Mesendoderm (in vitro differentiated cells): ENCODE data around the gene PKD1.

Source experiments
- DNase-seq: peaks from one replicate; pipeline ENCODE4 v3.0.0; 2013
- H2AK5ac ChIP-seq: 2 replicates; pipeline ENCODE4 v1.6.1; 2013; ENCODE audit warnings: low read length, inconsistent platforms
- H2BK120ac ChIP-seq: 2 replicates; pipeline ENCODE4 v1.6.1; 2013; ENCODE audit warnings: low read depth, mild to moderate bottlenecking, low read length, moderate library complexity, mixed read lengths
- H2BK15ac ChIP-seq: replicated peaks from 2 replicates; pipeline ENCODE4 v1.6.1; 2013; ENCODE audit warnings: low read depth, mild to moderate bottlenecking, moderate library complexity
- H2BK5ac ChIP-seq: 2 replicates; pipeline ENCODE4 v1.6.1; 2013; ENCODE audit warnings: low read length, inconsistent platforms
- H3K18ac ChIP-seq: 2 replicates; pipeline ENCODE4 v1.6.1; 2013; ENCODE audit warnings: mild to moderate bottlenecking, low read length, mixed read lengths
- H3K23ac ChIP-seq: one replicate; pipeline ENCODE4 v1.6.1; 2013; ENCODE audit warnings: low read length
- H3K27ac ChIP-seq: 2 replicates; pipeline ENCODE4 v1.5.1; 2013; ENCODE audit warnings: low read depth, mild to moderate bottlenecking, inconsistent platforms, low read length, moderate library complexity
- H3K27me3 ChIP-seq: 2 replicates; pipeline ENCODE4 v1.6.1; 2013; ENCODE audit warnings: low read length, control low read depth, mild to moderate bottlenecking, inconsistent platforms; ENCODE audit not compliant: insufficient read depth, poor library complexity
- H3K36me3 ChIP-seq: 2 replicates; pipeline ENCODE4 v1.6.1; 2013; ENCODE audit warnings: low read length, inconsistent platforms; ENCODE audit not compliant: control insufficient read depth, insufficient read depth
- H3K4ac ChIP-seq: one replicate; pipeline ENCODE4 v1.6.1; 2013; ENCODE audit warnings: low read depth, mild to moderate bottlenecking, low read length, moderate library complexity
- H3K4me1 ChIP-seq: 2 replicates; pipeline ENCODE4 v1.6.1; 2013; ENCODE audit warnings: low read depth, low read length, inconsistent platforms; ENCODE audit not compliant: control insufficient read depth
- H3K4me2 ChIP-seq: 2 replicates; pipeline ENCODE4 v1.6.1; 2013; ENCODE audit warnings: low read length
- H3K4me3 ChIP-seq: 2 replicates; pipeline ENCODE4 v1.5.1; 2013; ENCODE audit warnings: mild to moderate bottlenecking, low read length
- H3K56ac ChIP-seq: one replicate; pipeline ENCODE4 v1.6.1; 2013; ENCODE audit warnings: low read length
- H3K79me1 ChIP-seq: 2 replicates; pipeline ENCODE4 v1.6.1; 2013; ENCODE audit warnings: low read length, inconsistent platforms
- H3K79me2 ChIP-seq: 2 replicates; pipeline ENCODE4 v1.6.1; 2013; ENCODE audit warnings: mild to moderate bottlenecking, low read length; ENCODE audit not compliant: control insufficient read depth, insufficient read depth
- H3K9ac ChIP-seq: 2 replicates; pipeline ENCODE4 v1.6.1; 2013; ENCODE audit warnings: low read length, inconsistent platforms
- H4K5ac ChIP-seq: one replicate; pipeline ENCODE4 v1.6.1; 2013; ENCODE audit warnings: low read length
- H4K8ac ChIP-seq: one replicate; pipeline ENCODE4 v1.6.1; 2013; ENCODE audit warnings: low read depth, mild to moderate bottlenecking, control low read depth, low read length, moderate library complexity
- WGBS: extraction: QIAGEN DNeasy Blood & Tissue Kit; methylation state at CpG from one replicate; pipeline ENCODE4 v1.1.7; 2013; ENCODE audit warnings: low lambda C conversion rate, missing lambda C conversion rate; ENCODE audit not compliant: insufficient coverage; ENCODE audit errors: extremely low coverage; 5-methylcytosine and 5-hydroxymethylcytosine counted together

The PKD1 gene

DNA sequence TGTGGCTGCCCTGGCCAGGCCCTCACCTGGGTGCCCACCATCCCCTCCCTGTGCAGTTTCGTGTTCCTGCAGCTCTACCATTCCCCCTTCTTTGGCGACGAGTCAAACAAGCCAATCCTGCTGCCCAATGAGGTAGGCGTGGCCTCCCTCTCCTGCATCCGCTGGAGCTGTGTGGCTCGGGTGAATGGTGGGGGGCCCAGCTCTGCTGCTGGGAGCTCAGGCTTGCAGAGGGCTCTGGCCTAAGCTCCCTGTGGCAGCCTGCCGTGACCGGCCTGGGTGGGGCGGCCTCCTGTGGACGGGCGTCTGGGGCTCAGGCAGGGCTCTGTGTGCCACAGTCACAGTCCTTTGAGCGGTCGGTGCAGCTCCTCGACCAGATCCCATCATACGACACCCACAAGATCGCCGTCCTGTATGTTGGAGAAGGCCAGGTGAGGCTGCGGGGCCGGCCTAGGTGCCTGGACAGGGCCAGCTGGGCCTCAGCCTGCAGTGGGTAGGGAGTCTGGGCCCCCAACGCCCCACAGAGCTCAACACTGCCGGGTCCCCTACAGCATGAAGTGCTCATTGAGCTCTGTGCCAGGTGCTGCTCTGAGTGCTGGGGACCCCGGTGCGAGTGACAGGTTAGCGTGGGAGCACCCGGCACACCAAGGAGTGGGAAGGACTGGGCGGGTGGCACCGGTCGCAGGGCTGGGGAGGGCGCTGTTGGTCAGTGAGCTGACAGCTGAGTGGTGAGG lies 50.6 kb downstream of the PKD1 start:
- Histone ChIP-seq H4K8ac (no peak overlapping the region), H2BK120ac (no peak overlapping the region), H3K27me3 (no peaks in the 10 kb centered on the region), H3K36me3 (peaks cover 2% of the 10 kb centered on the region), H3K18ac (no peak overlapping the region), H3K23ac (no peak overlapping the region), H3K79me1 (no peaks in the 10 kb centered on the region), H2AK5ac (no peak overlapping the region), H3K4me1 (no peaks in the 10 kb centered on the region), H3K27ac (no peak overlapping the region), H2BK15ac (no peak overlapping the region), H3K4ac (no peak overlapping the region), H3K4me3 (no peak overlapping the region), H3K4me2 (no peak overlapping the region), H2BK5ac (no peak overlapping the region), H3K9ac (no peak overlapping the region), H4K5ac (no peak overlapping the region), H3K79me2 (no peaks in the 10 kb centered on the region), H3K56ac (no peak overlapping the region)
- no CpG with 5 or more reads among the region's 29 CpGs for WGBS
- no peak for DNase-seq

DNA sequence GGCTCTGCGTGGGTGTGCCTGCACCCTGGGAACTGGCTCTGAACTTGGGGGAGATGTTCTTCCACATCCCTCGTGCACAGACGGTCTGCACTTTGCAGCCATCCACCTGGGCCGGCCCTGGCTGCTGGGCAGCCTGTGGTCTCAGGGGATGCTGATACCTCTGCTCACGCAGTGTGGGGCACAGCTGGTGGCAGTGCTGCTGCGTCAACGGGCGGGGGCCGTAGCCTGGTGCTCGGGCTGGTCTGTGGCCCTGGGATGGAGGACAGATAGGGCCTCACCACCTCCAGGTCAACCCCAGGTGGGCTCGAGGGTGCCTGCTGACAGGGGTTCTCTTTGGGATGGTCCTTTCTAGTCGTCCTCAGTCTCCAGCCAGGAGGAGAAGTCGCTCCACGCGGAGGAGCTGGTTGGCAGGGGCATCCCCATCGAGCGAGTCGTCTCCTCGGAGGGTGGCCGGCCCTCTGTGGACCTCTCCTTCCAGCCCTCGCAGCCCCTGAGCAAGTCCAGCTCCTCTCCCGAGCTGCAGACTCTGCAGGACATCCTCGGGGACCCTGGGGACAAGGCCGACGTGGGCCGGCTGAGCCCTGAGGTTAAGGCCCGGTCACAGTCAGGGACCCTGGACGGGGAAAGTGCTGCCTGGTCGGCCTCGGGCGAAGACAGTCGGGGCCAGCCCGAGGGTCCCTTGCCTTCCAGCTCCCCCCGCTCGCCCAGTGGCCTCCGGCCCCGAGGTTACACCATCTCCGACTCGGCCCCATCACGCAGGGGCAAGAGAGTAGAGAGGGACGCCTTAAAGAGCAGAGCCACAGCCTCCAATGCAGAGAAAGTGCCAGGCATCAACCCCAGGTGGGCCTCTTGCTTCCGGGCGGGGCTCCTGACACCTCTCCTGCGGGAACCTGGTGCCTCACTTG lies 51.6 kb downstream of the PKD1 start:
- Histone ChIP-seq H2BK5ac (no peak overlapping the region), H3K79me2 (no peaks in the 10 kb centered on the region), H4K5ac (no peak overlapping the region), H3K27ac (no peak overlapping the region), H3K79me1 (no peaks in the 10 kb centered on the region), H3K18ac (no peak overlapping the region), H3K4me2 (no peak overlapping the region), H2BK15ac (no peak overlapping the region), H3K4ac (no peak overlapping the region), H3K27me3 (no peaks in the 10 kb centered on the region), H3K4me1 (no peaks in the 10 kb centered on the region), H2AK5ac (no peak overlapping the region), H3K36me3 (peaks cover 4% of the 10 kb centered on the region), H3K23ac (no peak overlapping the region), H4K8ac (no peak overlapping the region), H3K56ac (no peak overlapping the region), H2BK120ac (no peak overlapping the region), H3K9ac (no peak overlapping the region), H3K4me3 (no peak overlapping the region)
- no peak for DNase-seq
- WGBS: no CpG with 5 or more reads among the region's 44 CpGs

DNA sequence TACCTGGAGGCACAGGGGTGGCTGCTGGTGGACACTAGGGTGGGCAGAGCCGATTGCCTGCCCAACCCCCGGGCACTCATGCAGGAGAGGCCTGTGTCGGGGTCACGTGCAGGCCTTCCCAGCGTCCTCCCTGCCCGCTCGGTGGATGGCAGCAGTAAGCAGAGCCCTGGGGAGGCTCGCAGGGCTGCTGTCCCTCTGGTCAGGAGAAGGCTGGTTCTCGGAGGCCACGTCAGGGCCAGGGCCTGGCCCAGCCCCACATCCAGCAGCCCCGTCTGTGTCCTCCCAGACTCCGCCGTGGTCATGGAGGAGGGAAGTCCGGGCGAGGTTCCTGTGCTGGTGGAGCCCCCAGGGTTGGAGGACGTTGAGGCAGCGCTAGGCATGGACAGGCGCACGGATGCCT lies 52.3 kb downstream of the PKD1 start:
- no peak overlapping the region for H2BK5ac ChIP-seq
- peaks cover 4% of the 10 kb centered on the region for H3K36me3 ChIP-seq

DNA sequence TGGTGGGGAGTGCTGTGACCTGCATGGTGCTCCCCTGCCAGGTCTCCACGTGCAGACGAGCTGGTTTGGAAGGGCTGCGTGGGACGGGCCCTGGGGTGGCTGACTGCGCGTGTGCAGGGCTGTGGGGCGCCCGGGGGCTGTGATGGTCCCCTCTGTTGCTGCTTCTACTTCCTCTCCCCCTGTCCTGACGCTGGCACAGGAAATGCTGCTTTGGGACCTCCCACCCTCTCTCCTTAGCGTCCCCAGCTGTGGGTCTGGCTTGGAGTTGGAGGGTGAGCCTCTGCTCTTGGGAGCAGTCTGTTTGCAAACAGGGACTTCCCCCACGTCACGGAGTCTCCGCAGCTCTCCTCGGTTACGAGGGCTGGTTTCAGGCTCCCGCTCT lies 52.7 kb downstream of the PKD1 start:
- Histone ChIP-seq H3K27me3 (no peaks in the 10 kb centered on the region), H4K8ac (no peak overlapping the region), H2AK5ac (no peak overlapping the region), H2BK5ac (no peak overlapping the region), H2BK120ac (no peak overlapping the region), H4K5ac (no peak overlapping the region), H3K79me2 (no peaks in the 10 kb centered on the region), H2BK15ac (no peak overlapping the region), H3K56ac (no peak overlapping the region), H3K4me3 (no peak overlapping the region), H3K36me3 (peaks cover 4% of the 10 kb centered on the region), H3K27ac (no peak overlapping the region), H3K4me1 (no peaks in the 10 kb centered on the region), H3K4ac (no peak overlapping the region), H3K18ac (no peak overlapping the region), H3K23ac (no peak overlapping the region), H3K79me1 (no peaks in the 10 kb centered on the region), H3K4me2 (no peak overlapping the region), H3K9ac (no peak overlapping the region)
- no peak for DNase-seq
- no CpG with 5 or more reads among the region's 16 CpGs for WGBS

More for the DNA sequence above, 52.3 kb downstream of the PKD1 start:
- no peak for DNase-seq
- no peak overlapping the region for H3K9ac ChIP-seq
- no peak overlapping the region for H3K4ac ChIP-seq
- no peak overlapping the region for H4K8ac ChIP-seq
- H3K79me1 ChIP-seq: no peaks in the 10 kb centered on the region
- no peak overlapping the region for H3K23ac ChIP-seq
- H3K4me1 ChIP-seq: no peaks in the 10 kb centered on the region
- H3K79me2 ChIP-seq: no peaks in the 10 kb centered on the region
- no peak overlapping the region for H3K18ac ChIP-seq
- no peak overlapping the region for H2BK120ac ChIP-seq
- no CpG with 5 or more reads among the region's 19 CpGs for WGBS
- H4K5ac ChIP-seq: no peak overlapping the region
- H2AK5ac ChIP-seq: no peak overlapping the region
- H2BK15ac ChIP-seq: no peak overlapping the region
- H3K27me3 ChIP-seq: no peaks in the 10 kb centered on the region
- H3K4me2 ChIP-seq: no peak overlapping the region
- H3K56ac ChIP-seq: no peak overlapping the region
- no peak overlapping the region for H3K27ac ChIP-seq
- H3K4me3 ChIP-seq: no peak overlapping the region

DNA sequence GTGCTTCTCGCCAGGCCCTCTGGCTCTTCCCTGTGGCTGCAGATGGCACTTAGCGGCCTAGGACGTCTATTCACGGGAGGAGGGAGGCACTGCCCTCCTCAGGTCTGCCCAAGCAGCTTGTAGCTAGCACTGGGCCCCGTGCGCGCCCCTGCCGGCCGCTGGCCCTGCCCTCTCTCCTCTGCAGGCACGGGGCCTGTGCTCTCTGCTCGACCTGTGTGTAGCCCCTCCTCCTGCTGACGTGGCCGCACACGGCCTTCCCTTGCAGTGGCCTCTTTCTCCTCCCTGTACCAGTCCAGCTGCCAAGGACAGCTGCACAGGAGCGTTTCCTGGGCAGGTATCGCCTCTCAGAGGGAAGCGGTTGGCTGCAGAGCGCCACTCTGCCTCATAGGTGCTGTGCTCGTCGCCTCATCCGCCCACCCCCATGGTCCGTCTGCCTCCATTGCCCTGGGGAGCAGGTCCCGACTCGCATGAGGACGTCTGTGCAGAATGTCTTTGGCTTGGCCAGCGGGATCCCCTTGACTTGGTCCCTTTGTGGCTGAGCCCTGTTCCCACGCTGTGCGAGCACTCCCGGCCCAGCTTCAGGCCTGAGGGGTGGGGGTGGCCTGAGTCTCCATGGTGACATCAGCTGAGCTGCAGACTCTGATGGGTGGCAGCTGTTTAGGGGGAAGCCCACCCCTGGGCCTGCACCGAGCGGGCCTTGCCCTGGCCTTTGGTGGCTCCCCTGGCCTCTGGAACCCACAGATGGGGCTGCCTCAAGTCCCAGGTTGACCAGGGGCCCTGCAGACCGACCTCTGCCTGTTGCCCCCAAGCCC lies 53.3 kb downstream of the PKD1 start:
- H2AK5ac ChIP-seq: no peak overlapping the region
- DNase-seq: no peak
- no peak overlapping the region for H3K9ac ChIP-seq
- no peak overlapping the region for H3K56ac ChIP-seq
- H3K23ac ChIP-seq: no peak overlapping the region
- H3K4me3 ChIP-seq: no peak overlapping the region
- no peaks in the 10 kb centered on the region for H3K4me1 ChIP-seq
- no peaks in the 10 kb centered on the region for H3K79me2 ChIP-seq
- no peak overlapping the region for H2BK15ac ChIP-seq
- H3K27ac ChIP-seq: no peak overlapping the region
- H2BK120ac ChIP-seq: no peak overlapping the region
- no peaks in the 10 kb centered on the region for H3K27me3 ChIP-seq
- H3K4me2 ChIP-seq: no peak overlapping the region
- no peak overlapping the region for H4K8ac ChIP-seq
- no peak overlapping the region for H4K5ac ChIP-seq
- H3K4ac ChIP-seq: no peak overlapping the region
- peaks cover 4% of the 10 kb centered on the region for H3K36me3 ChIP-seq
- no peak overlapping the region for H2BK5ac ChIP-seq
- no peak overlapping the region for H3K18ac ChIP-seq
- WGBS: no CpG with 5 or more reads among the region's 32 CpGs
- no peaks in the 10 kb centered on the region for H3K79me1 ChIP-seq
